Measurements from ENCODE around the gene TBC1D22A. TPM values are rescaled to one million over a fixed set of nuclear protein-coding genes. Genes with fewer than 3 reads are reported as not detected.

The TBC1D22A gene
- total and polyA plus RNA-seq, 2 donors (not counting 3 experiments of a cell fraction or from before 2014, with no cell fraction given), result 26.1 to 32.4 TPM

DNA sequence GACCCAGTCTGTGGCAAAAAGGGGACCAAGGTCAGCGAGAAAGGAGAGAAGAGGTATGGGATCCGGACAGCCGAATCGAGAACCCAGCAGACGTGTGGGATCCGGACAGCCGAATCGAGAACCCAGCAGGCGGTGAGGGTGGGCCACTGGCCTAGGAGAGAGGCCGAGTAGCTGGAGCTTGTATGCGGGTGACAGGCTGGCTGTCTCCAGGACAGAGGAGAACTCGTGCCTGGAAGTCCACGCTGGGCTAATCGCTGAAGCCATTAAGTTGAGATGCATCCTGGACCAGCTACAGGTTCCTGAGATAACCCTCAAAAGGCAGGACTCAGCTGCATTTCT is 30.4 kb upstream of the TBC1D22A start:
- dilution Hi-C loops (cut with MboI; ENCODE audit: extremely low pct_ligation_motif_present, low sequenced_read_pairs) (no loop called here), intact Hi-C loops (cut with micrococcal nuclease) (no loop called here)
- no peak overlapping the region for H3K4me2 ChIP-seq (ENCODE audit: insufficient read depth, low read length)
- no peaks in the 10 kb centered on the region for H3K9me1 ChIP-seq (replicated peaks; ENCODE audit: control insufficient read depth, extremely low read depth, insufficient read depth, low read length)
- H3K27ac ChIP-seq (ENCODE audit: insufficient read depth, low read depth, low read length), result no peak overlapping the region
- H3K79me2 ChIP-seq (ENCODE audit: control insufficient read depth, insufficient read depth, low read length), result peaks cover 98% of the 10 kb centered on the region
- H3K9ac ChIP-seq (replicated peaks; ENCODE audit: extremely low read depth, insufficient read depth, low read length), result no peak overlapping the region
- no peaks in the 10 kb centered on the region for H4K20me1 ChIP-seq (replicated peaks; ENCODE audit: control insufficient read depth, extremely low read depth, insufficient read depth, low read length)
- H3K9me3 ChIP-seq (replicated peaks; ENCODE audit: control insufficient read depth, insufficient read depth, low read length), result no peaks in the 10 kb centered on the region
- H3K27me3 ChIP-seq (ENCODE audit: control insufficient read depth in 2 of 2, insufficient read depth in 2 of 2, low read length in 2 of 2), result no peaks in the 10 kb centered on the region
- TF ChIP-seq MYC (IDR thresholded peaks at IDR 0.05; ENCODE audit: low read depth, low read length), result no peak
- no peak for TF ChIP-seq CTCF (IDR thresholded peaks at IDR 0.05; ENCODE audit: extremely low read depth in 1 of 2, insufficient read depth in 1 of 2, low read depth in 1 of 2, low read length in 2 of 2)
- no peak for TF ChIP-seq POLR2AphosphoS5 (IDR thresholded peaks at IDR 0.05; ENCODE audit: insufficient read depth, low read depth, low read length)
- TF ChIP-seq FOS (IDR thresholded peaks at IDR 0.05; ENCODE audit: borderline replicate concordance, insufficient read depth, low read length), result no peak
- TF ChIP-seq POLR2A (IDR thresholded peaks at IDR 0.05; ENCODE audit: low read depth, low read length), result no peak
- TF ChIP-seq GATA2 (IDR thresholded peaks at IDR 0.05; ENCODE audit: insufficient read depth, insufficient read length, low read depth, low read length), result no peak
- TF ChIP-seq EZH2 (IDR thresholded peaks at IDR 0.05; ENCODE audit: borderline replicate concordance, low read depth, low read length, severe bottlenecking), result no peak
- TF ChIP-seq, protein P1, sequence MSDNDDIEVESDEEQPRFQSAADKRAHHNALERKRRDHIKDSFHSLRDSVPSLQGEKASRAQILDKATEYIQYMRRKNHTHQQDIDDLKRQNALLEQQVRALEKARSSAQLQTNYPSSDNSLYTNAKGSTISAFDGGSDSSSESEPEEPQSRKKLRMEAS (IDR thresholded peaks at IDR 0.05; ENCODE audit: insufficient read depth, insufficient read length), result no peak
- no peak for TF ChIP-seq JUN (IDR thresholded peaks at IDR 0.05; ENCODE audit: borderline replicate concordance, insufficient read depth, insufficient read length, low read depth)
- H3K4me3 ChIP-seq (replicated peaks in 1 of 3; ENCODE audit: insufficient read depth in 1 of 3, low read depth in 1 of 3, low read length in 3 of 3), result no peak overlapping the region
- peaks cover 2 to 18% of the 10 kb centered on the region in 2 experiments for H3K36me3 ChIP-seq (ENCODE audit: control insufficient read depth in 2 of 2, extremely low read depth in 1 of 2, insufficient read depth in 2 of 2, low read length in 2 of 2)
- BruUV-seq (replicated peaks), result no TSS peak
- ChIA-PET CTCF (interaction anchor here (0.6 to 1.3 kb wide), 2 partner anchors 11 to 27 kb away, joined by 4 read pairs; no protein-coding TSS in a partner anchor), POLR2A (interaction anchor here (1.1 kb wide), 1 partner anchor 30 kb away, joined by 3 read pairs; the partner anchor contains the start of gene TBC1D22A)
- no peak overlapping the region for H2AFZ ChIP-seq (ENCODE audit: low read depth, low read length)
- DNase-seq (ENCODE audit: low read depth, low spot score) (no peak), FAIRE-seq (no peak)
- H3K4me1 ChIP-seq (ENCODE audit: control insufficient read depth, extremely low read depth, insufficient read depth, low read length), result peaks cover 30% of the 10 kb centered on the region
